Esophagus muscularis mucosa (tissue), 3 donors: ENCODE measurements around the gene CRIP2.
A peak's percentile ranks its signal among the peaks of the same experiment; 100 is the strongest.

ENCODE experiments used
- CTCF ChIP-seq, 3 experiments: fragments of 200-600 bp in 2 of 3; fragments of 450-650 bp in 1 of 3; sonication (generic) in 2 of 3; IDR thresholded peaks; one replicate each; pipeline ENCODE4 v1.5.1; 2017 to 2019; ENCODE audit warnings: antibody characterized with exemption in 3 of 3, mild to moderate bottlenecking in 2 of 3, moderate library complexity in 1 of 3
- POLR2A ChIP-seq: fragments of 450-650 bp; IDR thresholded peaks from one replicate; pipeline ENCODE4 v1.6.1; 2017; ENCODE audit warnings: antibody characterized with exemption, moderate library complexity, mild to moderate bottlenecking, low read depth

- TF ChIP-seq POLR2A = no peak
- TF ChIP-seq CTCF (IDR thresholded peaks at IDR 0.05) = peak in 1 of 3 experiments; percentile 21
These were observed 2.1 kb upstream of the CRIP2 start for GRCh38 chr14:105472486-105472991.
